RPMI7951 (cell line): ENCODE results near the gene CACTIN. TPM values are rescaled to one million over a fixed set of nuclear protein-coding genes. Genes with fewer than 3 reads are reported as not detected.

Source experiments
- DNase-seq: peaks from one replicate; pipeline ENCODE4 v3.0.0-alpha.2; 2012; ENCODE audit warnings: low read depth
- total RNA-seq: library from RNA; depleted of rRNA; stranded (reverse); fragments of >200 nt; shearing (Covaris generic); gene quantifications from 2 replicates; pipeline ENCODE4 v1.2.3, GENCODE V29; 2014

The CACTIN gene
- total RNA-seq, 1 experiment from 2014 or later = 16.5 TPM

DNA sequence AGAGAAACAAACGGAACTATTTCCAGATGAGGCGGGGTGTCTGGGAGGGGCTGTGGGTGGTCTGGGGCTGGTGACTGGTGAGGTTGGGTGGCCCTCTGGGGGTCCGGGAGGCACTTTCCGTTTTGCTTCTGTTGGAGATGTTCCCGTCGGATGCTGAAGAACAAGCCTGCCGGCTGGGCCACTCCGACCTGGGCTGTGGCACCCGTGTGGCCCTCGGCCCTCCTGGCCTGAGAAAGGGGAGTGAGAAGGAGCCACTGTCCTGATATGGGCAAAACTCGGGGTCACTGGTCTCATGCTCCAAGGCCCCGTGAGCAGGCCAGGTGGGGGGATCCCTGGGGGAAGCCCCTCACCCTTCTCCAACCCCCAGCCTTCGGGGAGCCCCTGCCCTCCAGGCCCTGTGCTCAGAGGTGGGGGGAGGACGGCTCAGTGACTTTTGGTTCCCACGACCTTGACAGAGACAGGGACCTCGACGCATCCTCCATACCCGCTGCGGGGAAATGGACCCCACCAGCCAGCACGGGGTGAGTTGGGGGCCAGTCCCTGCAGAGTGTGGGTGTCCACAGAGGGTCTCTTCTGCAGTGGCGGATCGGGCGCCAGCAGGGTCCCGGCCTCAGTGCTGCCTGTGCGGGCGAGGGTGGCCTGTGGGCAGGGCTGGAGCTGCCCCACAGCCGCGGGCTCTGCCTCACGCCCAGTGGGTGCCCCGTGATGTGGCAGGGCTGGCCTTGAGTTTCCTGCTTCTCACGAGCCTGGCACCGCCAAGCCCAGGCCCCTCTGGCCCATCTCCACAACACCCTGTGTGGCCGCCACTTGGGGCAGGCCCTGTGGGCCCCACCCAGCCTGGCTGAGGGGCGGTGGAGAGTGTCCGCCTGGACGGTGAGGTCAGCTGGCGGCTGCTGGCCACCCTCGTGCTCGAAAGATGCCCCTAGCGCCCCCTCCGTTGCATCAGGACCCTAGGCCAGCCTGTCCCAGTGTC lies 15.6 kb downstream of the CACTIN start:
- no peak for DNase-seq

GRCh38 chr19:3609779-3610719 lies 16.5 kb downstream of the CACTIN start:
- peak; percentile 42 for DNase-seq

DNA sequence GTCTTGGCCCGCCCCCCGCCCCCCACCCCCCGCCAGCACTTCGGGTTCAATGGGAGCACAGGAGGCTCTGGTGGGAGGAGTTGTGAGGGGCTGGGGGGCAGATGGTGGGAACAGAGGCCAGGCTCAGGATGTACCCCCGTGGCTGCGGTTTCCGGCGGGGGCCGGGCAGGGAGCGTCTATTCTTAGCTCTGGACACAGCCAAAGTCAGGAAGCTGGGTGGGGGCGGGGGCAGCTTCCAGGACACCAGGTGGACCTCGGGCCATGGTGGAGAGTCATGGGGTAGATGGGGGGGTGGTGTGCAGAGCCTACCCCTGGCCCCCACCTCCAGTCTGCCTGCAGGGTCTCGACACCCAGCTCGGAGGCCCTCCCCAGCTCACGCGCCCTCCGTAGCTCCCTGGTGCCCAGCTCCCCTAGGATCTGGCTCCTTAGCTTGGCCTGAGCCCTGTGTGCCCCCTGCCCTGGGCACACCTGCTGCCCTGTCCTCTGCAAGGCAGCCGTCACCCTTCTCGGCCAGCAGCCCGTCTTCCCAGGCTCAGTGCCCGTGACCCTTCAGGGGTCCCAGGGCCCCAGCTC lies 17.8 kb downstream of the CACTIN start:
- peak; percentile 69 for DNase-seq

- DNase-seq = peak; percentile 18
Observed at GRCh38 chr19:3608079-3608641, 18.4 kb downstream of the CACTIN start.

GRCh38 chr19:3607303-3608078 lies 19.1 kb downstream of the CACTIN start:
- peak; percentile 68 for DNase-seq

DNA sequence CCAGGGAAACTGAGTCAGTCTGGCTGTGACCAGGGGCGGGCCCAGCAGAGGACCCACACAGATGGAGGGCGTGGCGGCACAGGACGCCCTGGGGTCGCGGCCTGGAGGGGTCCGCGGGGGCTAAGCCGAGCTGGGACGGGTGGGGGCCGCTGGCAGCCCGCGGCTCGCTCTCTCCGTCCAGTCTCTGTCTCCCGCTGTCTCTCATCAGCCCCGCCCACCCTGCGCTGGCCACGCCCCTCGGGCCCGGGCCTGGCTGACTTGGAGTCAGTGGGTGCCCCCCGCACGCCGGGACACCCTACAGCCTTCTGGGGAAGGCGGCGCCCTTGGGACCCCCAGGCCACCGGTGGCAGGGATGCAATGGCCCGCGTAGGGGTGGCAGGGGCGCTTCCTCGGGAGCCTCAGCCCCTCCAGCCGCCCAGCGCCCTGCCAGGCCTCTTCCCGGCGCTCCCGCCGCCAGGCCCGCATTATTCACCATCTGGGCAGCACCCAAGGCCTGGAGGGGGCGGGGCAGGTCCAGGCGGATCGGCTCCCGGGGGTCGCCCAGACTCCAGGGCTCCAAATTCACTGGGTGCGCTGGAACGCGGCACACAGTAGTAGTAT lies 19.8 kb downstream of the CACTIN start, which contains the start of gene TBXA2R:
Gene TBXA2R, minus strand, starts transcription at position 186 of the 600 bp plus-strand sequence. CDS start 6,241 bp downstream, outside the sequence.
- DNase-seq = peak; percentile 69

GRCh38 chr19:3606174-3606689 lies 20.4 kb downstream of the CACTIN start:
- peak; percentile 25 for DNase-seq

GRCh38 chr19:3605770-3606169 lies 20.8 kb downstream of the CACTIN start:
- no peak for DNase-seq

GRCh38 chr19:3605361-3605760 lies 21.2 kb downstream of the CACTIN start:
- DNase-seq = no peak

DNA sequence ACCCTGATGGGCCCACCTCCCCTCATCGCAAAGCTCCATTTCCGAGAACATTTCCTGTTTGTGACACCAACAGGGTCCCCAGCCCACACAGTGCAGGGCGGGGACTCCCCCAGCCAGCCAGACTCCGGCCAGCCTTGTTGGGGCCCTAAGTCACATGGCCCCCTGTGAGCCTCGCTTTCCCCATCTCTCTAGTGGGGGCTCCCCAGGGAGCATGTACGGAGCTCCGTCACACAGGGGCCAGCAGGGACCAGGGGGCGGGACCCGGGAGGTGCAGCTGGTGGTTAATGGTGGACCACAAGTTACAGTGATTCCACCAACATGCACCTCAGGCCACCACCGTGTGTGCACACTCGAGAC lies 21.6 kb downstream of the CACTIN start:
- no peak for DNase-seq

DNA sequence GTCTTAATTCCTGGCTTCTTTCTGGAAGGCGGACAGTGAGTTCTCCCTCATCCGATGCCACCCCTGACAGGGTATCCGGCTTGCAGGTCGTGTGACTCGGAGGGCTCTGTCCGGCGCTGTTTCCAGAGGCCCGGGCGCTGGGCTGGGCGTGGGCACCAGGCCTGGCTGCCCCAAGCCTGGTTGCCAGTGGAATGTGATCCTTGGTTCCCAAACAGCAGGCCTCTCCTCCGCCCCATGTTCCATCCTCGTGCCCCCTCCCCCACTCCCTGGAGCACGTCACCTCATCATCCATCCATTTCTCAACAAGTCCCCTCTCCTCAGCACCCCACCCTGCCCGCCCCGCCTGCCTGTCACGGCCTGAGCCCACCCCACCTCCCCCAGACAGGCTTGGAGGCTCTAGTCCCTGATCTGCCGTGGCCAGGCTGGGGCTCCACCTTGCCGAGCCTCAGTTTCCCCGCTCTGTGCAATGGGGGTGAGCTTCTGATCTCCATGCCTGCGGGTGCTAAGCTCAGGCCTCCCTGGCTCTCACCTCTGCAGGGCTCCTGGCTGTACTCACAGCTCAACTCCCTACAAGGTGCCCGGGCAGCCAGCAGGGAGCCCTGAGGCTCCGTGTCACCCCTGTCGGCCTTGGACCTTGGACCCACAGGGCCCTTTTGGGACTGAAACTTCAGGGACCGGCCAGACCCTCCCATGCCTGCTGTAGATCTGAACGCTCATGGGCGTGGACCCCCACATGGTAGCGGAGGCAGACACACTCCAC lies 22.2 kb downstream of the CACTIN start:
- DNase-seq = no peak

DNA sequence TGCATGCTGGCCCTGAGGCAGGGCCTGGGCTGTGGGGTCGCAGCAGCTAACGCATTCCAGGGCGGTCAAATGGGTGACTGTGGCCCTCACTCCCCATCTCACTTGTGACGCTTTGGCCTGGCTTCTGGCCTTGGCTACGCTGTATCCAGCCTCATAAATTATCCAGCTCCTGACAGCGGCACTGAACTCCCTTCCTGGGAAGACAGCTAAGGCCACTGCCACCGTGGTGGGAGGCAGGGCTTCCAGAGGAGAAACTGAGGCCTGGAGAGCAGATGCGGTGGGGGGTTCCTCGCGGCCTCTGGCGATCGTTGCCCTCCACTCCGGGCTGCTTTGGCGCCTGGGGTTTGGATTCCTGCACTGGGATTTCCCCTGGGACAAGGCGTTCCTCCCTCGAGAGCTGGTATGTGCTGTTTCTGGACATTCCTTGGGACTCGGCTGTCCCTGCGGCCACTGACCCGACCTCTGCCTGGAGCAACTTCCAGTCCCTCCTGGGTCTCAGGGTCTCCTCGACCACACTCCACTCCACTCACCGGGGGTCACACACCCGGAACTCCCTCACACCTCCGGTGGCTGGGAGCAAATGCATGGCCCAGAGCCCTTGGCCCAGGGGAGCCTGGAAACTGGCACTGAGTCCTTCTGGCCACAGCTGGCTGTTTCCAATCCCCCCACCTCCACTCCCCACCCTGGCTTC lies 23.3 kb downstream of the CACTIN start:
- no peak for DNase-seq

- no peak for DNase-seq
Observed at GRCh38 chr19:3601021-3601420, 25.6 kb downstream of the CACTIN start.

DNA sequence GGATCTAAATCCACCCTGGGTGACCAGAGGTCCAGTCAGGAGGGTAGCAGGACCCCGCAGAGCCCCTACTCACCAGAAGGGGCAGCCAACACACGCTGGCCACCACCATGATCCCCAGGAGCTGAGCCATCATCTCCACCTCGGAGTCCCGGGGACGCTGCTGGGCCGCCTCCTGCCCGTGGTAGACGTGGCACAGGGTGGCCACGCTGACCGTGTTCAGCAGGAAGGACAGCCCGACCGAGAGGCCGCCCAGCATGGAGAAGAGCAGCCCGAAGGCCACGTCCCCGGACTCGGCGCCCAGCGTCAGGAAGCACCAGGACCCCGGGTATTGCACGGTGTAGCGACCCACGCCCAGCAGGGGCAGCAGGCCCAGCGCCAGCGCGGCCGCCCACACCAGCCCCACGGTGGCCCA lies 26.8 kb downstream of the CACTIN start:
- no peak for DNase-seq

DNA sequence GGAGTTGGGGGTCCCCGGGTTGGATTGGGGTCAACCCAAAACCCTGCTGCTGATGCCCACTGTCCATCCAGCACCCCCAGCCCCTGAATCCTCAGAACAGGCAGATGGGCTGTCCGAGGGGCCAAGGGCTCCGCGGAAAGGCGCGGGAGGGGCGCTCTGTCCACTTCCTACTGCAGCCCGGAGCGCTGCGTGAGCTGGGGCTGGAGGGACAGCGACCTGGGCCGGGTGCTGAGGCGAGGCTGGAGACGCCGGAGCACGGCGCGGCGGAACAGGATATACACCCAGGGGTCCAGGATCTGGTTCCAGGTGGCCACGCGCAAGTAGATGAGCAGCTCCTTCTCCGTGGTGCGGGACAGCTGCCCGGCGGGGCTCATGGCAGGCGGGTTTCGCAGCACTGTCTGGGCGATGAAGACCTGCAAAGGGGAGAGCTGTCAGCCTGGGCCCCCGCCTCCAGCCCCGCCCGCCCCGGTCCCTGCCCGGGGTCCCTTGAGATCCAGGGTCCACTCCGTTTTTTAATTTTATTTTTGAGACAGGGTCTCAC lies 31.0 kb downstream of the CACTIN start:
- DNase-seq = no peak

DNA sequence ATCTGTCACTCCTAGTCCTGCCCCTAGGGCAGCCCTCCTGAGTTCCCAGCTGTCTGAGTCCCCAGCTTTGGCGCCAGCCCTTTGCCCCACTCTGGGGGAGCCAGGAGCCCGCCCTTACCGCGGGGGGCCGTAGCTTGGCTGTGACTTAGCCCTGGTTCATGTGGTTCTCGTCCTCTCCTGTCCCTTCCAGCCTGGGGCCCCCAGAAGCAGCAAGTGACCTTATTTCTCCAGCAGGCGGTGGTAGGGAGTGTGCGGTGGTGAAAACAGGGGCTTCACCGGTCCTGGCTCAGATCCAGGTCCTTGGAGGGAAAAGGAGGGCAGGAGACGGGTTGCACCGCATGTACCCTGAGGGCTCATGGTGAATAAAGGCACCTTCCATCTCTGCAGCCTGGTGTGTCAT lies 33.4 kb downstream of the CACTIN start:
- no peak for DNase-seq

GRCh38 chr19:3591876-3592613 lies 34.5 kb downstream of the CACTIN start:
- DNase-seq = no peak
